GM12878 (cell line): Measurements from ENCODE around the gene FAS. TPM values are rescaled to one million over a fixed set of nuclear protein-coding genes. Genes with fewer than 3 reads are reported as not detected.

Experiments used
- ATAC-seq: fragments of 200-7000 bp; cut with Tn5 transposase; 3 replicates; pipeline ENCODE4 v1.9.1; 2020; ENCODE audit warnings: mild to moderate bottlenecking, moderate library complexity
- BruUV-seq: library from RNA; stranded (reverse); fragments of 400-500 nt; replicated peaks from 2 replicates; lab custom pipeline; 2021; lab: Mats Ljungman, UMichigan
- CTCF ChIA-PET: fragments of 300-600 bp; sonication (Branson Sonifier 250); formaldehyde crosslinking; extraction: SDS; loops from one replicate; lab custom pipeline; 2021; ENCODE audit warnings: inconsistent platforms; lab: Yijun Ruan, JAX
- POLR2A ChIA-PET: fragments of 350-600 bp; formaldehyde crosslinking; extraction: SDS; loops from one replicate; lab custom pipeline; 2021; ENCODE audit warnings: inconsistent platforms; lab: Charles Lee
- RAD21 ChIA-PET: fragments of 300-600 bp; sonication (Branson Sonifier 250); formaldehyde crosslinking; loops from one replicate; lab custom pipeline; 2023; ENCODE audit warnings: antibody characterized with exemption; ENCODE audit not compliant: unreplicated experiment; lab: Charles Lee
- SMC1A ChIA-PET: fragments of 300-600 bp; sonication (Branson Sonifier 250); formaldehyde crosslinking; loops from one replicate; lab custom pipeline; 2023; ENCODE audit not compliant: unreplicated experiment, uncharacterized antibody; lab: Charles Lee
- DNase-seq: peaks from one replicate; pipeline ENCODE4 v3.0.0-alpha.2; 2011; ENCODE audit warnings: low read depth, low spot score
- FAIRE-seq: peaks from 3 replicates; lab custom pipeline; 2011; peaks lifted over from hg19 to GRCh38; lab: Jason Lieb, UNC
- H2AFZ ChIP-seq: 2 replicates; pipeline ENCODE4 v1.6.0; 2011; ENCODE audit warnings: low read depth, low read length, control low read depth; ENCODE audit not compliant: control insufficient read depth
- H3K27ac ChIP-seq: 2 replicates; pipeline ENCODE4 v1.5.1; 2011; ENCODE audit warnings: control low read depth; ENCODE audit not compliant: control insufficient read depth, insufficient read depth
- H3K27me3 ChIP-seq, 2 experiments: replicated peaks in 1 of 2; 2 replicates each; pipeline versions ENCODE4 v1.6.0 to v1.6.1; 2011; ENCODE audit warnings: low read length in 1 of 2; ENCODE audit not compliant: control insufficient read depth in 2 of 2, insufficient read depth in 2 of 2
- H3K36me3 ChIP-seq, 2 experiments: 2 replicates each; pipeline ENCODE4 v1.5.1; 2011; ENCODE audit warnings: low read length in 1 of 2; ENCODE audit not compliant: control insufficient read depth in 2 of 2, insufficient read depth in 2 of 2
- H3K4me1 ChIP-seq: 2 replicates; pipeline ENCODE4 v1.6.1; 2011; ENCODE audit warnings: mild to moderate bottlenecking, low read length, moderate library complexity, mixed read lengths; ENCODE audit not compliant: control insufficient read depth, insufficient read depth
- H3K4me2 ChIP-seq: 2 replicates; pipeline ENCODE4 v1.6.0; 2011; ENCODE audit warnings: control low read depth; ENCODE audit not compliant: control insufficient read depth, insufficient read depth
- H3K4me3 ChIP-seq: fragments of 200-600 bp; sonication (generic); 2 replicates; pipeline ENCODE4 v1.5.1; 2016
- H3K79me2 ChIP-seq: 2 replicates; pipeline ENCODE4 v1.6.0; 2011; ENCODE audit warnings: low read length; ENCODE audit not compliant: control insufficient read depth, insufficient read depth
- H3K9ac ChIP-seq: 2 replicates; pipeline ENCODE4 v1.8.0; 2011; ENCODE audit warnings: low read length, control low read depth, mixed read lengths; ENCODE audit not compliant: control insufficient read depth, insufficient read depth
- H3K9me3 ChIP-seq: replicated peaks from 3 replicates; pipeline ENCODE4 v1.5.1; 2011; ENCODE audit warnings: mild to moderate bottlenecking, low read length; ENCODE audit not compliant: control insufficient read depth, insufficient read depth
- H4K20me1 ChIP-seq: 2 replicates; pipeline ENCODE4 v1.6.0; 2011; ENCODE audit not compliant: control insufficient read depth, insufficient read depth
- BACH1 ChIP-seq: fragments of 450-650 bp; IDR thresholded peaks from 2 replicates; pipeline ENCODE4 v1.6.1; 2017; ENCODE audit warnings: mild to moderate bottlenecking, borderline replicate concordance
- BCLAF1 ChIP-seq: fragments of 450-650 bp; IDR thresholded peaks from 2 replicates; pipeline ENCODE4 v1.6.1; 2017; ENCODE audit warnings: antibody characterized with exemption, mild to moderate bottlenecking, moderate library complexity
- CREB1 ChIP-seq: IDR thresholded peaks from 2 replicates; pipeline ENCODE4 v1.6.1; 2012; ENCODE audit warnings: low read depth, mild to moderate bottlenecking, inconsistent platforms
- E2F8 ChIP-seq: fragments of 450-650 bp; IDR thresholded peaks from 2 replicates; pipeline ENCODE4 v1.6.1; 2018; ENCODE audit warnings: mild to moderate bottlenecking, low read depth, moderate library complexity; ENCODE audit not compliant: partially characterized antibody
- GABPA ChIP-seq: IDR thresholded peaks from 2 replicates; pipeline ENCODE4 v1.6.1; 2014; ENCODE audit warnings: antibody characterized with exemption, low read depth, mild to moderate bottlenecking, inconsistent platforms
- HCFC1 ChIP-seq: fragments of 150-350 bp; IDR thresholded peaks from 2 replicates; pipeline ENCODE4 v1.6.1; 2014; ENCODE audit warnings: low read length
- HDGF ChIP-seq: fragments of 450-650 bp; IDR thresholded peaks from 2 replicates; pipeline ENCODE4 v1.6.1; 2016; ENCODE audit warnings: antibody characterized with exemption
- PBX3 ChIP-seq: IDR thresholded peaks from 2 replicates; pipeline ENCODE4 v1.6.1; 2011; ENCODE audit warnings: mild to moderate bottlenecking, low read depth, low read length, moderate library complexity; ENCODE audit not compliant: insufficient replicate concordance
- SMAD5 ChIP-seq: IDR thresholded peaks from 2 replicates; pipeline ENCODE4 v1.6.1; 2016; ENCODE audit warnings: antibody characterized with exemption, low read depth
- STAT3 ChIP-seq: IDR thresholded peaks from 2 replicates; pipeline ENCODE4 v1.6.1; 2011; ENCODE audit warnings: low read depth, low read length, improper control_type of control experiment
- ZBTB40 ChIP-seq: fragments of 450-650 bp; IDR thresholded peaks from 2 replicates; pipeline ENCODE4 v1.6.1; 2016; ENCODE audit warnings: mild to moderate bottlenecking, moderate library complexity, borderline replicate concordance
- WGBS: methylation state at CpG from one replicate; pipeline ENCODE4 v1.1.6; 2016; ENCODE audit warnings: low lambda C conversion rate; ENCODE audit not compliant: insufficient replicate concordance, insufficient coverage; ENCODE audit errors: missing lambda C conversion rate; 5-methylcytosine and 5-hydroxymethylcytosine counted together
- in situ Hi-C: fragments of 300-500 bp; cut with MboI; formaldehyde crosslinking; loops from 9 replicates; pipeline ENCODE4 v1.14.3; 2018; ENCODE audit warnings: mixed read lengths
- intact Hi-C: fragments of 100-400 bp; cut with micrococcal nuclease; formaldehyde crosslinking; loops from one replicate; pipeline ENCODE4 v1.14.2; 2022; ENCODE audit not compliant: unreplicated experiment
- polyA plus RNA-seq, 11 experiments: library from polyadenylated mRNA; depleted of rRNA in 4 of 11; unstranded in 6 of 11; stranded (reverse) in 5 of 11; fragments of >200 nt; fragmentation: Nextera tagmentation in 4 of 11; fragmentation: Illumina TruSeq in 1 of 11; extraction: Ambion mirVana in 4 of 11; extraction: Trizol in 1 of 11; gene quantifications; 1 replicate in 1 of 11; 2 replicates in 10 of 11; pipeline versions ENCODE4 v1.2.1 to v1.2.3, GENCODE V29; 2011 to 2016; ENCODE audit warnings: inconsistent platforms in 2 of 11, missing spikeins in 2 of 11, low read depth in 1 of 11
- total RNA-seq, 4 experiments: library from RNA; depleted of rRNA in 3 of 4; stranded (reverse); fragments of >200 nt in 3 of 4; fragmentation: Illumina TruSeq in 1 of 4; extraction: Trizol in 1 of 4; gene quantifications; 2 replicates each; pipeline versions ENCODE4 v1.2.1 to v1.2.3, GENCODE V29; 2013 to 2021

The FAS gene
- total and polyA plus RNA-seq, 10 of the 15 experiments (the other 5 are each of a cell fraction or from before 2014, with no cell fraction given), result 50.1 to 147 (median 69.9) TPM

- H4K20me1 ChIP-seq, result no peaks in the 10 kb centered on the region; the same call in 1 of the 2 replicates
- ATAC-seq (peak; percentile 12), FAIRE-seq (no peak), DNase-seq (no peak)
- no TSS peak for BruUV-seq
- in situ Hi-C loops (no loop called here), intact Hi-C loops (no loop called here)
- H3K4me3 ChIP-seq, result peak overlapping the region; percentile 6; the same call in 1 of the 2 replicates
- no peak overlapping the region for H3K9ac ChIP-seq
- H3K27me3 ChIP-seq, result no peaks in the 10 kb centered on the region
- POLR2A ChIA-PET, result interaction anchor here (0.6 to 1.3 kb wide), 4 partner anchors 9 to 351 kb away, joined by 3 to 6 read pairs (median 4); partner anchors contain the start of gene FAS
- H3K9me3 ChIP-seq, result no peaks in the 10 kb centered on the region
- SMC1A ChIA-PET, result interaction anchor here (0.6 to 9.6 kb wide), 7 partner anchors 9 to 98 kb away, joined by 3 to 76 read pairs (median 4); partner anchors contain the start of gene FAS
- CTCF ChIA-PET, result interaction anchor here (0.6 to 5.3 kb wide), 10 partner anchors 12 to 166 kb away, joined by 3 to 33 read pairs (median 4); partner anchors contain the start of gene FAS
- RAD21 ChIA-PET, result interaction anchor here (0.7 to 1.8 kb wide), 8 partner anchors 8 to 154 kb away, joined by 3 to 8 read pairs (median 4); partner anchors contain the start of gene FAS
- peaks cover 0 to 9% of the 10 kb centered on the region in 2 experiments for H3K36me3 ChIP-seq
- 17% methylated on average over 4 of the region's 4 CpGs for WGBS
- H3K27ac ChIP-seq, result peak overlapping the region; percentile 57
- H3K79me2 ChIP-seq, result peaks cover 74% of the 10 kb centered on the region
- peak overlapping the region; percentile 79 for H3K4me2 ChIP-seq
- H3K4me1 ChIP-seq, result peaks cover 40% of the 10 kb centered on the region
- no peak for TF ChIP-seq E2F8
- no peak for TF ChIP-seq GABPA
- TF ChIP-seq HDGF, result no peak
- TF ChIP-seq BACH1, result no peak
- no peak for TF ChIP-seq ZBTB40
- TF ChIP-seq BCLAF1, result no peak
- no peak for TF ChIP-seq CREB1
- no peak for TF ChIP-seq PBX3
- TF ChIP-seq SMAD5, result no peak
- TF ChIP-seq HCFC1, result no peak
- TF ChIP-seq STAT3, result no peak
- no peak overlapping the region for H2AFZ ChIP-seq
Observed at GRCh38 chr10:89001729-89002072, 11.1 kb downstream of the FAS start.
